Erythroblast (primary cell): ENCODE data around the gene SH2D3A.

Experiments
- GATA1 ChIP-seq: IDR thresholded peaks from 2 replicates; pipeline ENCODE4 v1.6.1; 2011; ENCODE audit warnings: low read depth, mild to moderate bottlenecking, control low read depth, low read length, moderate library complexity
- POLR2A ChIP-seq: IDR thresholded peaks from 2 replicates; pipeline ENCODE4 v1.6.1; 2011; ENCODE audit warnings: mild to moderate bottlenecking, low read length

GRCh38 chr19:6712692-6713670 is 54.3 kb downstream of the SH2D3A start:
- TF ChIP-seq POLR2A (no peak), GATA1 (no peak)
